HL-60 (cell line): Measurements from ENCODE around the gene CFAP58.

Experiments
- DNase-seq, 2 experiments: peaks; one replicate each; pipeline ENCODE4 v3.0.0-alpha.2; 2010 to 2020; ENCODE audit warnings: low read depth in 1 of 2, low spot score in 1 of 2
- H3K27ac ChIP-seq: fragments of 250-450 bp; sonication (Bioruptor Pico); replicated peaks from 2 replicates; pipeline ENCODE4 v1.5.1; 2020; ENCODE audit warnings: mild to moderate bottlenecking, moderate library complexity
- H3K27me3 ChIP-seq: fragments of 250-450 bp; sonication (Bioruptor Pico); 2 replicates; pipeline ENCODE4 v1.5.1; 2021; ENCODE audit warnings: mild to moderate bottlenecking, moderate library complexity; ENCODE audit not compliant: insufficient read depth, poor library complexity, severe bottlenecking
- H3K4me3 ChIP-seq: replicated peaks from 2 replicates; pipeline ENCODE4 v1.5.1; 2011; ENCODE audit warnings: mild to moderate bottlenecking, control low read depth, low read length; ENCODE audit not compliant: insufficient read depth
- GABPA ChIP-seq: IDR thresholded peaks from 2 replicates; pipeline ENCODE4 v1.6.1; 2012; ENCODE audit warnings: low read depth
- POLR2AphosphoS5 ChIP-seq: IDR thresholded peaks from 2 replicates; pipeline ENCODE4 v1.6.1; 2012; ENCODE audit warnings: low read depth
- SPI1 ChIP-seq: IDR thresholded peaks from 2 replicates; pipeline ENCODE4 v1.6.1; 2012; ENCODE audit warnings: low read depth, mild to moderate bottlenecking, borderline replicate concordance
- TF ChIP-seq, protein P1 (sequence below): IDR thresholded peaks from 2 replicates; pipeline ENCODE4 v1.6.1; 2012; ENCODE audit warnings: low read depth; ENCODE audit not compliant: insufficient replicate concordance
- TF ChIP-seq, protein P2 (sequence below): IDR thresholded peaks from one replicate; pipeline ENCODE4 v1.5.1; 2011; ENCODE audit warnings: low read length, control low read depth, inconsistent platforms; ENCODE audit not compliant: insufficient read depth

CFAP58 gene

DNA sequence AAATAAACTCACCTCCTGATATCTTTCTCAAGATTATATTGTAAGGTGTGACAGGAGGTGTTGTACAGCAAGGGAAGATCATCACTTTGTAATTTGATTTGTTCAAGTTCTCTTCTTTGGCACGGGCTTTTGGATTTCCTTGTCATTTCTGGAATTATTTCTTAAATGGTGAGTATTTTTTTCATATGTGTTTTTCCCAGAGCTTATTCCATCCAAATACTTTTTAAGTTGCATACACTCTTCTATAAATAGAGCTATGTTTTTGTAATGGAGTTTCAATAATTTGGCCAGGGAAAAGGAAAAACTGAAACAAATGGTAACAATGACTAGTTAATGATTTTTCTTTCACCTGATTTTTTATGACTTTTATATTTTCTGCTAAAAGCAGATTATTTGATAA is 92.5 kb downstream of the CFAP58 start:
- Histone ChIP-seq H3K4me3 (no peak overlapping the region), H3K27me3 (peaks cover 6% of the 10 kb centered on the region), H3K27ac (no peak overlapping the region)
- TF ChIP-seq GABPA, result no peak
- TF ChIP-seq, protein P1, sequence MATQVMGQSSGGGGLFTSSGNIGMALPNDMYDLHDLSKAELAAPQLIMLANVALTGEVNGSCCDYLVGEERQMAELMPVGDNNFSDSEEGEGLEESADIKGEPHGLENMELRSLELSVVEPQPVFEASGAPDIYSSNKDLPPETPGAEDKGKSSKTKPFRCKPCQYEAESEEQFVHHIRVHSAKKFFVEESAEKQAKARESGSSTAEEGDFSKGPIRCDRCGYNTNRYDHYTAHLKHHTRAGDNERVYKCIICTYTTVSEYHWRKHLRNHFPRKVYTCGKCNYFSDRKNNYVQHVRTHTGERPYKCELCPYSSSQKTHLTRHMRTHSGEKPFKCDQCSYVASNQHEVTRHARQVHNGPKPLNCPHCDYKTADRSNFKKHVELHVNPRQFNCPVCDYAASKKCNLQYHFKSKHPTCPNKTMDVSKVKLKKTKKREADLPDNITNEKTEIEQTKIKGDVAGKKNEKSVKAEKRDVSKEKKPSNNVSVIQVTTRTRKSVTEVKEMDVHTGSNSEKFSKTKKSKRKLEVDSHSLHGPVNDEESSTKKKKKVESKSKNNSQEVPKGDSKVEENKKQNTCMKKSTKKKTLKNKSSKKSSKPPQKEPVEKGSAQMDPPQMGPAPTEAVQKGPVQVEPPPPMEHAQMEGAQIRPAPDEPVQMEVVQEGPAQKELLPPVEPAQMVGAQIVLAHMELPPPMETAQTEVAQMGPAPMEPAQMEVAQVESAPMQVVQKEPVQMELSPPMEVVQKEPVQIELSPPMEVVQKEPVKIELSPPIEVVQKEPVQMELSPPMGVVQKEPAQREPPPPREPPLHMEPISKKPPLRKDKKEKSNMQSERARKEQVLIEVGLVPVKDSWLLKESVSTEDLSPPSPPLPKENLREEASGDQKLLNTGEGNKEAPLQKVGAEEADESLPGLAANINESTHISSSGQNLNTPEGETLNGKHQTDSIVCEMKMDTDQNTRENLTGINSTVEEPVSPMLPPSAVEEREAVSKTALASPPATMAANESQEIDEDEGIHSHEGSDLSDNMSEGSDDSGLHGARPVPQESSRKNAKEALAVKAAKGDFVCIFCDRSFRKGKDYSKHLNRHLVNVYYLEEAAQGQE, result no peak
- TF ChIP-seq POLR2AphosphoS5, result no peak
- no peak for TF ChIP-seq SPI1
- TF ChIP-seq, protein P2, sequence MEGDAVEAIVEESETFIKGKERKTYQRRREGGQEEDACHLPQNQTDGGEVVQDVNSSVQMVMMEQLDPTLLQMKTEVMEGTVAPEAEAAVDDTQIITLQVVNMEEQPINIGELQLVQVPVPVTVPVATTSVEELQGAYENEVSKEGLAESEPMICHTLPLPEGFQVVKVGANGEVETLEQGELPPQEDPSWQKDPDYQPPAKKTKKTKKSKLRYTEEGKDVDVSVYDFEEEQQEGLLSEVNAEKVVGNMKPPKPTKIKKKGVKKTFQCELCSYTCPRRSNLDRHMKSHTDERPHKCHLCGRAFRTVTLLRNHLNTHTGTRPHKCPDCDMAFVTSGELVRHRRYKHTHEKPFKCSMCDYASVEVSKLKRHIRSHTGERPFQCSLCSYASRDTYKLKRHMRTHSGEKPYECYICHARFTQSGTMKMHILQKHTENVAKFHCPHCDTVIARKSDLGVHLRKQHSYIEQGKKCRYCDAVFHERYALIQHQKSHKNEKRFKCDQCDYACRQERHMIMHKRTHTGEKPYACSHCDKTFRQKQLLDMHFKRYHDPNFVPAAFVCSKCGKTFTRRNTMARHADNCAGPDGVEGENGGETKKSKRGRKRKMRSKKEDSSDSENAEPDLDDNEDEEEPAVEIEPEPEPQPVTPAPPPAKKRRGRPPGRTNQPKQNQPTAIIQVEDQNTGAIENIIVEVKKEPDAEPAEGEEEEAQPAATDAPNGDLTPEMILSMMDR, result no peak
- DNase-seq, result no peak

DNA sequence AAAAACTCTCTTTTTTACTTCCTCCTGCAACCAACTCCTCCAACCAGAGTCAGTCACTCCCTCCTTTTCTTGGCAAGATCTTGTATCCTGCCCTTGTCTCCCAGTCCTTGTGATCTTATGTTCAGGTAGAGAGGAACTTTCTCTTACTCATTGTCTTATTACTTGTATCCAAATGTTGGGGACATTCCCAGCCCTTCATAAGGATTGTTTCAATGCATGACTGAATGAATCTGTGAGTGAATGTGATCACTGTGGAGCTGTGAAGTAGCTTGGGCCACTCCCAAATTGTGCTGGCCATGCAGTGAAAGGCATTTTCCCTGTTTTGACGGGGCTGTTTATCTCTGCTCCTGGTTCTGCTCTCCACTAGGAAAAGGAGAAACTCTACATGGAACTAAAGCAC is 93.7 kb downstream of the CFAP58 start:
- DNase-seq, result no peak
- H3K27me3 ChIP-seq, result peaks cover 6% of the 10 kb centered on the region
- H3K27ac ChIP-seq, result no peak overlapping the region
- TF ChIP-seq, protein P2, result no peak
- no peak for TF ChIP-seq GABPA
- no peak for TF ChIP-seq POLR2AphosphoS5
- TF ChIP-seq, protein P1, result no peak
- no peak for TF ChIP-seq SPI1
- no peak overlapping the region for H3K4me3 ChIP-seq

DNA sequence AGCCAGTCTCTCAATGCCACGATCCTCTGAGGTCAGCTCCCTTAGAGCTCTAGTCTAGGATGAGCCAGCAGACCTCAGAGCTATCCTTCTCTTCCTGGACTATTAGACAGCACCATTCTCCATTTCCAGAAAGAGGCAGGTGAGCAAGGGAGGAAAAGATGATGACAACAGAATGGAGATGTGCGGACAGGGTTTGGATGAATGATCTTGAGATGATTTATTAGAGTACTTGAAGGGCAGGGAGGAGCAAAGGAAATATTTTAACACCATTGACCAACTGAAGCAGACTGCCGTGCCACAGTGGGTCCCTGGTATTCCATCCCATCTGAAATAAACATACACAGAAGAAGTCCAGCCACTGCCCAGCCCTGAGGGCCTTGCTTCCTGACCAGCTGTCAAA is 94.3 kb downstream of the CFAP58 start:
- Histone ChIP-seq H3K4me3 (no peak overlapping the region), H3K27ac (no peak overlapping the region), H3K27me3 (peaks cover 6% of the 10 kb centered on the region)
- no peak for DNase-seq
- TF ChIP-seq POLR2AphosphoS5, result no peak

DNA sequence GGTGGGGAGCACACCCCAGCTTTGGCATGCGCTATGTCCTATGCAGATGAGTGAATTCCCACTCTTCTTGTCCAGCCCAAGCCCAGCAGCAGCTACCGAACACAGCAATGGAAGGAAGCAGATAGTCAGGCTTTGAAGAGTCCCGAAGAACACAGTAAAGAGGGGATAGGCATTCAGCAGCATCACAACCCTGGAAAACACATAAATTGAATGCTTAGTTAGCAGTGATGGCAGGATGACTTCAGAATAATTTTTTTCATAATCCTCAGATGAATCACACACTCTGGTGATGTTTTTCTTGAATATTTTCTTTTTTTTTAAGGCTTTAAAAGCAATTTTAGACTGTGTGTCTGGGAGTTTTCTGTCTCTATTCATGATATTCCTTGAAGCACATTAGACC is 95.8 kb downstream of the CFAP58 start:
- DNase-seq, result no peak
- H3K4me3 ChIP-seq, result no peak overlapping the region

More for the DNA sequence above, 95.8 kb downstream of the CFAP58 start:
- Histone ChIP-seq H3K27me3 (peaks cover 6% of the 10 kb centered on the region), H3K27ac (no peak overlapping the region)
- TF ChIP-seq, protein P1, result no peak
- no peak for TF ChIP-seq SPI1
- TF ChIP-seq GABPA, result no peak
- TF ChIP-seq POLR2AphosphoS5, result no peak
- TF ChIP-seq, protein P2, result no peak
